GM23338 (cell line): ENCODE results near the gene DHX32. TPM values are rescaled to one million over a fixed set of nuclear protein-coding genes. Genes with fewer than 3 reads are reported as not detected.

Source experiments
- ATAC-seq: fragments of 200-7000 bp; cut with Tn5 transposase; 3 replicates; pipeline ENCODE4 v1.9.1; 2020
- DNase-seq: peaks from one replicate; pipeline ENCODE4 v3.0.0-alpha.2; 2015; ENCODE audit warnings: low spot score
- H2AFZ ChIP-seq: fragments of 200-600 bp; sonication (generic); 2 replicates; pipeline ENCODE4 v1.8.0; 2016; ENCODE audit warnings: antibody characterized with exemption, mild to moderate bottlenecking, moderate library complexity
- H3F3A ChIP-seq: fragments of 200-600 bp; sonication (generic); replicated peaks from 2 replicates; pipeline ENCODE4 v1.8.0; 2017; ENCODE audit warnings: antibody characterized with exemption, mixed run types, low read depth
- H3K27ac ChIP-seq: fragments of 200-600 bp; sonication (generic); 2 replicates; pipeline ENCODE4 v1.6.1; 2016; ENCODE audit warnings: low read depth
- H3K27me3 ChIP-seq: fragments of 200-600 bp; sonication (generic); 2 replicates; pipeline ENCODE4 v1.8.0; 2016; ENCODE audit warnings: mild to moderate bottlenecking, mixed run types, moderate library complexity; ENCODE audit not compliant: insufficient read depth
- H3K36me3 ChIP-seq: fragments of 200-600 bp; sonication (generic); 2 replicates; pipeline ENCODE4 v1.8.0; 2016; ENCODE audit warnings: mild to moderate bottlenecking; ENCODE audit not compliant: insufficient read depth
- H3K4me1 ChIP-seq: fragments of 200-600 bp; sonication (generic); 2 replicates; pipeline ENCODE4 v1.8.0; 2016; ENCODE audit warnings: mild to moderate bottlenecking, moderate library complexity; ENCODE audit not compliant: insufficient read depth
- H3K4me2 ChIP-seq: fragments of 200-600 bp; sonication (generic); 2 replicates; pipeline ENCODE4 v1.7.1; 2017; ENCODE audit warnings: mixed run types
- H3K4me3 ChIP-seq: fragments of 200-600 bp; sonication (generic); 2 replicates; pipeline ENCODE4 v1.6.1; 2016; ENCODE audit warnings: mixed run types
- H3K79me2 ChIP-seq: fragments of 200-600 bp; sonication (generic); replicated peaks from 2 replicates; pipeline ENCODE4 v1.8.0; 2017; ENCODE audit warnings: mild to moderate bottlenecking; ENCODE audit not compliant: insufficient read depth
- H3K9me2 ChIP-seq: fragments of 200-600 bp; sonication (generic); 2 replicates; pipeline ENCODE4 v1.8.0; 2017; ENCODE audit not compliant: insufficient read depth
- H4K20me1 ChIP-seq: fragments of 200-600 bp; sonication (generic); replicated peaks from 2 replicates; pipeline ENCODE4 v1.8.0; 2017; ENCODE audit warnings: mild to moderate bottlenecking; ENCODE audit not compliant: insufficient read depth
- H3K27ac Mint-ChIP-seq: 2 replicates; pipeline ENCODE4 v1.8.0; 2020; ENCODE audit warnings: inconsistent platforms, mild to moderate bottlenecking, moderate library complexity, mixed read lengths
- H3K27me3 Mint-ChIP-seq: 3 replicates; pipeline ENCODE4 v1.8.0; 2022; ENCODE audit warnings: low read depth, mild to moderate bottlenecking, moderate library complexity, mixed read lengths, inconsistent platforms; ENCODE audit not compliant: insufficient read depth, poor library complexity
- H3K36me3 Mint-ChIP-seq: 3 replicates; pipeline ENCODE4 v1.8.0; 2021; ENCODE audit warnings: low read depth, mild to moderate bottlenecking, inconsistent platforms, moderate library complexity, mixed read lengths
- H3K4me1 Mint-ChIP-seq: 3 replicates; pipeline ENCODE4 v1.8.0; 2020; ENCODE audit warnings: mild to moderate bottlenecking, inconsistent platforms, mixed read lengths
- H3K4me3 Mint-ChIP-seq: 3 replicates; pipeline ENCODE4 v1.8.0; 2021; ENCODE audit warnings: moderate library complexity, mild to moderate bottlenecking, inconsistent platforms, mixed read lengths
- H3K9me3 Mint-ChIP-seq: 3 replicates; pipeline ENCODE4 v1.8.0; 2020; ENCODE audit warnings: moderate library complexity, mild to moderate bottlenecking, inconsistent platforms, mixed read lengths
- CREB1 ChIP-seq: fragments of 250-450 bp; sonication (Bioruptor Pico); IDR thresholded peaks from 2 replicates; pipeline ENCODE4 v1.5.0; 2020; ENCODE audit warnings: low read depth, mild to moderate bottlenecking, moderate library complexity
- CTCF ChIP-seq, 2 experiments: fragments of 200-600 bp in 1 of 2; sonication (generic) in 1 of 2; conservative IDR thresholded peaks; 2 replicates each; pipeline versions ENCODE4 v1.5.1 to v1.6.1; 2016 to 2017; ENCODE audit warnings: antibody characterized with exemption in 2 of 2, low read depth in 2 of 2, mild to moderate bottlenecking in 2 of 2, moderate library complexity in 1 of 2
- ETS1 ChIP-seq: IDR thresholded peaks from 2 replicates; pipeline ENCODE4 v1.6.1; 2016; ENCODE audit warnings: antibody characterized with exemption
- EZH2 ChIP-seq: fragments of 200-600 bp; sonication (generic); IDR thresholded peaks from one replicate; pipeline ENCODE4 v1.8.0; 2017; ENCODE audit warnings: antibody characterized with exemption, mild to moderate bottlenecking, low read depth; ENCODE audit not compliant: unreplicated experiment
- EZH2phosphoT487 ChIP-seq: fragments of 200-600 bp; sonication (generic); IDR thresholded peaks from one replicate; pipeline ENCODE4 v1.8.1; 2018; ENCODE audit warnings: antibody characterized with exemption; ENCODE audit not compliant: unreplicated experiment
- JUNB ChIP-seq: IDR thresholded peaks from one replicate; pipeline ENCODE4 v1.6.1; 2016; ENCODE audit warnings: antibody characterized with exemption; ENCODE audit not compliant: unreplicated experiment
- NANOG ChIP-seq: IDR thresholded peaks from 2 replicates; pipeline ENCODE4 v1.6.1; 2016; ENCODE audit warnings: antibody characterized with exemption, borderline replicate concordance
- POLR2AphosphoS5 ChIP-seq: IDR thresholded peaks from 2 replicates; pipeline ENCODE4 v1.6.1; 2016; ENCODE audit warnings: antibody characterized with exemption, low read depth
- REST ChIP-seq: IDR thresholded peaks from one replicate; pipeline ENCODE4 v1.6.1; 2018; ENCODE audit warnings: antibody characterized with exemption; ENCODE audit not compliant: unreplicated experiment
- STAT1 ChIP-seq: IDR thresholded peaks from one replicate; pipeline ENCODE4 v1.6.1; 2016; ENCODE audit warnings: antibody characterized with exemption; ENCODE audit not compliant: unreplicated experiment
- ZNF114 ChIP-seq: fragments of 250-450 bp; sonication (Bioruptor Pico); IDR thresholded peaks from 2 replicates; pipeline ENCODE4 v1.5.0; 2020; ENCODE audit warnings: mild to moderate bottlenecking, moderate library complexity
- ZNF331 ChIP-seq: fragments of 250-450 bp; sonication (Bioruptor Pico); IDR thresholded peaks from 2 replicates; pipeline ENCODE4 v1.5.0; 2020; ENCODE audit warnings: low read depth, mild to moderate bottlenecking, moderate library complexity
- ZNF462 ChIP-seq: fragments of 250-450 bp; sonication (Bioruptor Pico); IDR thresholded peaks from 2 replicates; pipeline ENCODE4 v1.5.0; 2020; ENCODE audit warnings: mild to moderate bottlenecking, moderate library complexity
- polyA plus RNA-seq: library from polyadenylated mRNA; unstranded; fragments of >200 nt; fragmentation: Nextera tagmentation; extraction: Ambion mirVana; gene quantifications from 2 replicates; pipeline ENCODE4 v1.2.1, GENCODE V29; 2016
- total RNA-seq: library from RNA; depleted of rRNA; stranded (reverse); fragments of >200 nt; shearing (Covaris generic); gene quantifications from 2 replicates; pipeline ENCODE4 v1.2.3, GENCODE V29; 2014

Gene DHX32
- total and polyA plus RNA-seq, 2 experiments from 2014 or later: 9.5 to 21.6 TPM

- Histone ChIP-seq H3K9me2 (no peaks in the 10 kb centered on the region), H3K4me3 (no peak overlapping the region), H3K4me1 (no peaks in the 10 kb centered on the region), H3K27ac (no peak overlapping the region), H3K79me2 (no peaks in the 10 kb centered on the region), H4K20me1 (no peaks in the 10 kb centered on the region), H2AFZ (no peak overlapping the region), H3K27me3 (no peaks in the 10 kb centered on the region), H3F3A (no peaks in the 10 kb centered on the region), H3K4me2 (no peak overlapping the region), H3K36me3 (no peaks in the 10 kb centered on the region; the same call in 1 of the 2 replicates)
- Mint-ChIP-seq H3K4me1 (no peaks in the 10 kb centered on the region; the same call in 2 of the 3 replicates), H3K27me3 (no peaks in the 10 kb centered on the region), H3K9me3 (no peaks in the 10 kb centered on the region), H3K4me3 (no peak overlapping the region), H3K36me3 (peaks cover 11% of the 10 kb centered on the region; the same call in 2 of the 3 replicates), H3K27ac (no peak overlapping the region)
- no peak for ATAC-seq
- no peak for DNase-seq
- TF ChIP-seq ZNF114 (CRISPR knock-in tag) (no peak), CREB1 (no peak), JUNB (no peak), CTCF (conservative IDR thresholded peaks at IDR 0.05; ENCODE audit: low read depth in 2 of 2) (no peak), NANOG (no peak), POLR2AphosphoS5 (no peak), EZH2 (no peak), ZNF331 (CRISPR knock-in tag) (no peak), ZNF462 (no peak), REST (no peak), STAT1 (no peak), ETS1 (no peak), EZH2phosphoT487 (no peak)
Observed at GRCh38 chr10:125816548-125816947, 64.5 kb downstream of the DHX32 start.
